ENCODE measurements around the gene UBE2D3. TPM values are rescaled to one million over a fixed set of nuclear protein-coding genes. Genes with fewer than 3 reads are reported as not detected.

UBE2D3 gene
- total RNA-seq, 1 donor from 2014 or later, result 288 TPM

DNA sequence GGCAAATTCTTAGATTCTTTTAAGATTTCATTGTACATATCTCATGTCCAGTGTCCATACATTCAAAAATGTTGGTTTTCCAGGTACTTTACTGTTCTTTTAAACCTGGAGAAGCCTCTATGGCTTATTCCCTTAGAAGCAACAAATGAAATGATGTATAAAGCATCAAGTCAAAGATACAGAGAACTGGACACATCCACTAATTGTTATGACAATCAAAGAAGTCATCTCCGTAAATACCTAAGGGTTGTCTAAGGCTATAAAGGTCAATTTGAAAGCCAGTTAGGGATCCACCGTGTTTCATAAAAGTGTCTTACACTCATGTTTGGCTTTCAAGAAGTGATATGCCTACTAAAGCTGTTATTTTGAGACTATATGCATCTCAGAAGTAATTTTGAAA, 32.4 kb downstream of the UBE2D3 start:
- Mint-ChIP-seq H3K27me3 (no peaks in the 10 kb centered on the region), H3K4me3 (no peak overlapping the region), H3K36me3 (peaks cover 46% of the 10 kb centered on the region), H3K4me1 (ENCODE audit: unreplicated experiment) (no peaks in the 10 kb centered on the region), H3K9me3 (no peaks in the 10 kb centered on the region), H3K27ac (no peak overlapping the region)
- TF ChIP-seq, protein P1, sequence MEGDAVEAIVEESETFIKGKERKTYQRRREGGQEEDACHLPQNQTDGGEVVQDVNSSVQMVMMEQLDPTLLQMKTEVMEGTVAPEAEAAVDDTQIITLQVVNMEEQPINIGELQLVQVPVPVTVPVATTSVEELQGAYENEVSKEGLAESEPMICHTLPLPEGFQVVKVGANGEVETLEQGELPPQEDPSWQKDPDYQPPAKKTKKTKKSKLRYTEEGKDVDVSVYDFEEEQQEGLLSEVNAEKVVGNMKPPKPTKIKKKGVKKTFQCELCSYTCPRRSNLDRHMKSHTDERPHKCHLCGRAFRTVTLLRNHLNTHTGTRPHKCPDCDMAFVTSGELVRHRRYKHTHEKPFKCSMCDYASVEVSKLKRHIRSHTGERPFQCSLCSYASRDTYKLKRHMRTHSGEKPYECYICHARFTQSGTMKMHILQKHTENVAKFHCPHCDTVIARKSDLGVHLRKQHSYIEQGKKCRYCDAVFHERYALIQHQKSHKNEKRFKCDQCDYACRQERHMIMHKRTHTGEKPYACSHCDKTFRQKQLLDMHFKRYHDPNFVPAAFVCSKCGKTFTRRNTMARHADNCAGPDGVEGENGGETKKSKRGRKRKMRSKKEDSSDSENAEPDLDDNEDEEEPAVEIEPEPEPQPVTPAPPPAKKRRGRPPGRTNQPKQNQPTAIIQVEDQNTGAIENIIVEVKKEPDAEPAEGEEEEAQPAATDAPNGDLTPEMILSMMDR (conservative IDR thresholded peaks at IDR 0.05), result no peak
- DNase-seq (ENCODE audit: extremely low spot score, unreplicated experiment), result no peak

GRCh38 chr4:102792361-102792936, 34.9 kb downstream of the UBE2D3 start:
- Mint-ChIP-seq H3K27me3 (no peaks in the 10 kb centered on the region), H3K4me3 (no peak overlapping the region), H3K9me3 (no peaks in the 10 kb centered on the region), H3K27ac (no peak overlapping the region), H3K36me3 (peaks cover 42% of the 10 kb centered on the region), H3K4me1 (ENCODE audit: unreplicated experiment) (no peaks in the 10 kb centered on the region)
- TF ChIP-seq, protein P1 (conservative IDR thresholded peaks at IDR 0.05), result no peak
- DNase-seq (ENCODE audit: extremely low spot score, unreplicated experiment), result no peak

- Mint-ChIP-seq H3K4me1 (ENCODE audit: unreplicated experiment) (no peaks in the 10 kb centered on the region), H3K9me3 (no peaks in the 10 kb centered on the region), H3K27ac (no peak overlapping the region), H3K4me3 (no peak overlapping the region), H3K36me3 (peaks cover 43% of the 10 kb centered on the region), H3K27me3 (no peaks in the 10 kb centered on the region)
- TF ChIP-seq, protein P1 (conservative IDR thresholded peaks at IDR 0.05), result no peak
- DNase-seq (ENCODE audit: extremely low spot score, unreplicated experiment), result no peak
These were observed 36.0 kb downstream of the UBE2D3 start for GRCh38 chr4:102791318-102791835.

DNA sequence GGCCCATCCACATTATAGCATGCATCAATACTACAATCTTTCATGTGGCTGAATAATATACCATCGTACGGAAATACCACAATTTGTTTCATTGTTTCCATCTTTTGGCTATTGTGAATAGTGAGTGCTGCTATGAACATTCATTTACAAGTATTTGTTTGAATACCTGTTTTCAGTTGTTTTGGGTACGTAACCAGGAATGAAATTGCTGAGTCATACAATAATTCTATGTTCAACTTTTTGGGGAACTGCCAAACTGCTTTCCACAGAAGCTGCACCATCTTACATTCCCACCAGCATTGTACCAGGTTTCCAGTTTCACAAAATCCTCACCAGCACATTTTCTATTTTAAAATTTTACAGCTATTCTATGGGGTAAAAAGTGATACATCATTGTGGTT, 38.0 kb downstream of the UBE2D3 start:
- DNase-seq (ENCODE audit: extremely low spot score, unreplicated experiment), result no peak
- H3K36me3 Mint-ChIP-seq, result peaks cover 25% of the 10 kb centered on the region
- H3K4me1 Mint-ChIP-seq (ENCODE audit: unreplicated experiment), result no peaks in the 10 kb centered on the region
- H3K27ac Mint-ChIP-seq, result peak overlapping the region; percentile 16
- H3K9me3 Mint-ChIP-seq, result no peaks in the 10 kb centered on the region
- no peak overlapping the region for H3K4me3 Mint-ChIP-seq
- no peaks in the 10 kb centered on the region for H3K27me3 Mint-ChIP-seq
- TF ChIP-seq, protein P1 (conservative IDR thresholded peaks at IDR 0.05), result no peak

DNA sequence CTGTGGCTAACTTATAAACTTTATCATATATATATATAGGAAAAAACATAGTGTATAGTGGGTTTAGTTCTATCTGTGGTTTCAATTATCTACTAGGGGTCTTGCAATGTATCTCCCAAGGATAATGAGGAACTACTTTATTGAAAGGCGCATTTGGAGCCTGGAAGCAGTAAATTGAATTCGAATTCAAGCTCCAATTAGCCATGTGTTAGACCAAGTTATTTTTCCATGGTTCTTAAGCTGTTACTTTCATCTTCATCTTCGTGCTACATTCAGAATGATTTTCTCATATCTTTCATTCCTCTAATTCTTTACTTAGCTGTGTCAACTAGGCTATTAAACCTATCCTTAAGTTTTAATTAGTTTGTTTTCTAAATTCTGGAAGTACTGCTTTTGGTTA, 39.4 kb downstream of the UBE2D3 start:
- Mint-ChIP-seq H3K36me3 (peaks cover 16% of the 10 kb centered on the region), H3K27ac (no peak overlapping the region), H3K4me3 (no peak overlapping the region), H3K27me3 (no peaks in the 10 kb centered on the region), H3K4me1 (ENCODE audit: unreplicated experiment) (no peaks in the 10 kb centered on the region), H3K9me3 (no peaks in the 10 kb centered on the region)
- DNase-seq (ENCODE audit: extremely low spot score, unreplicated experiment), result no peak
- TF ChIP-seq, protein P1 (conservative IDR thresholded peaks at IDR 0.05), result no peak
